Calu3 (cell line): ENCODE data around the gene MCC. TPM values are rescaled to one million over a fixed set of nuclear protein-coding genes. Genes with fewer than 3 reads are reported as not detected.

Source experiments
- BruUV-seq: library from RNA; stranded (reverse); fragments of 400-500 nt; replicated peaks from 2 replicates; lab custom pipeline; 2021; lab: Mats Ljungman, UMichigan
- CTCF ChIA-PET: fragments of 300-600 bp; sonication (Branson Sonifier 250); formaldehyde crosslinking; loops from one replicate; lab custom pipeline; 2022; ENCODE audit warnings: antibody characterized with exemption; lab: Charles Lee
- DNase-seq: peaks from one replicate; pipeline ENCODE4 v3.0.0; 2022
- H3K27ac Mint-ChIP-seq: one replicate; pipeline ENCODE4 v1.8.0; 2022; ENCODE audit warnings: mixed read lengths; ENCODE audit not compliant: unreplicated experiment
- H3K27me3 Mint-ChIP-seq: one replicate; pipeline ENCODE4 v1.8.0; 2022; ENCODE audit warnings: mixed read lengths; ENCODE audit not compliant: unreplicated experiment
- H3K36me3 Mint-ChIP-seq: one replicate; pipeline ENCODE4 v1.8.0; 2022; ENCODE audit warnings: mild to moderate bottlenecking, moderate library complexity, mixed read lengths; ENCODE audit not compliant: insufficient read depth, unreplicated experiment
- H3K4me1 Mint-ChIP-seq: one replicate; pipeline ENCODE4 v1.8.0; 2022; ENCODE audit warnings: mild to moderate bottlenecking, low read depth, mixed read lengths; ENCODE audit not compliant: unreplicated experiment
- H3K4me3 Mint-ChIP-seq: one replicate; pipeline ENCODE4 v1.8.0; 2022; ENCODE audit warnings: mild to moderate bottlenecking, low read depth, moderate library complexity, mixed read lengths; ENCODE audit not compliant: unreplicated experiment
- H3K9me3 Mint-ChIP-seq: one replicate; pipeline ENCODE4 v1.8.0; 2022; ENCODE audit warnings: low read depth, mixed read lengths; ENCODE audit not compliant: unreplicated experiment
- intact Hi-C: fragments of 100-400 bp; cut with micrococcal nuclease; formaldehyde crosslinking; loops from one replicate; pipeline ENCODE4 v1.10.0; 2022; ENCODE audit not compliant: unreplicated experiment
- total RNA-seq: library from RNA; stranded (reverse); gene quantifications from 2 replicates; pipeline ENCODE4 v1.2.3, GENCODE V29; 2022
- TF ChIP-seq, protein P1 (sequence below): fragments of 200-600 bp; IDR thresholded peaks from one replicate; pipeline ENCODE4 v1.8.0; 2022; ENCODE audit warnings: antibody characterized with exemption; ENCODE audit not compliant: unreplicated experiment

The MCC gene
- total RNA-seq, 1 experiment from 2014 or later: 2.8 TPM

GRCh38 chr5:113505181-113505580, 16.9 kb upstream of the MCC start:
- H3K9me3 Mint-ChIP-seq: no peaks in the 10 kb centered on the region
- TF ChIP-seq, protein P1, sequence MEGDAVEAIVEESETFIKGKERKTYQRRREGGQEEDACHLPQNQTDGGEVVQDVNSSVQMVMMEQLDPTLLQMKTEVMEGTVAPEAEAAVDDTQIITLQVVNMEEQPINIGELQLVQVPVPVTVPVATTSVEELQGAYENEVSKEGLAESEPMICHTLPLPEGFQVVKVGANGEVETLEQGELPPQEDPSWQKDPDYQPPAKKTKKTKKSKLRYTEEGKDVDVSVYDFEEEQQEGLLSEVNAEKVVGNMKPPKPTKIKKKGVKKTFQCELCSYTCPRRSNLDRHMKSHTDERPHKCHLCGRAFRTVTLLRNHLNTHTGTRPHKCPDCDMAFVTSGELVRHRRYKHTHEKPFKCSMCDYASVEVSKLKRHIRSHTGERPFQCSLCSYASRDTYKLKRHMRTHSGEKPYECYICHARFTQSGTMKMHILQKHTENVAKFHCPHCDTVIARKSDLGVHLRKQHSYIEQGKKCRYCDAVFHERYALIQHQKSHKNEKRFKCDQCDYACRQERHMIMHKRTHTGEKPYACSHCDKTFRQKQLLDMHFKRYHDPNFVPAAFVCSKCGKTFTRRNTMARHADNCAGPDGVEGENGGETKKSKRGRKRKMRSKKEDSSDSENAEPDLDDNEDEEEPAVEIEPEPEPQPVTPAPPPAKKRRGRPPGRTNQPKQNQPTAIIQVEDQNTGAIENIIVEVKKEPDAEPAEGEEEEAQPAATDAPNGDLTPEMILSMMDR: no peak
- no TSS peak for BruUV-seq
- no peaks in the 10 kb centered on the region for H3K4me1 Mint-ChIP-seq
- no peak overlapping the region for H3K27ac Mint-ChIP-seq
- no peak for DNase-seq
- H3K4me3 Mint-ChIP-seq: no peak overlapping the region
- CTCF ChIA-PET: no interaction called here
- intact Hi-C loops: no loop called here
- no peaks in the 10 kb centered on the region for H3K36me3 Mint-ChIP-seq
- H3K27me3 Mint-ChIP-seq: peaks cover 46% of the 10 kb centered on the region

GRCh38 chr5:113503146-113503545, 14.9 kb upstream of the MCC start:
- no TSS peak for BruUV-seq
- intact Hi-C loops: loop anchor here (5.0 kb wide), 1 partner anchor 379 kb away; no protein-coding TSS in a partner anchor
- no peak overlapping the region for H3K4me3 Mint-ChIP-seq
- no peak for DNase-seq
- H3K4me1 Mint-ChIP-seq: no peaks in the 10 kb centered on the region
- TF ChIP-seq, protein P1: no peak
- H3K27ac Mint-ChIP-seq: no peak overlapping the region
- H3K36me3 Mint-ChIP-seq: no peaks in the 10 kb centered on the region
- CTCF ChIA-PET: no interaction called here
- H3K9me3 Mint-ChIP-seq: no peaks in the 10 kb centered on the region
- peaks cover 45% of the 10 kb centered on the region for H3K27me3 Mint-ChIP-seq

- H3K4me3 Mint-ChIP-seq: no peak overlapping the region
Measured at GRCh38 chr5:113502073-113502472, 13.8 kb upstream of the MCC start.

DNA sequence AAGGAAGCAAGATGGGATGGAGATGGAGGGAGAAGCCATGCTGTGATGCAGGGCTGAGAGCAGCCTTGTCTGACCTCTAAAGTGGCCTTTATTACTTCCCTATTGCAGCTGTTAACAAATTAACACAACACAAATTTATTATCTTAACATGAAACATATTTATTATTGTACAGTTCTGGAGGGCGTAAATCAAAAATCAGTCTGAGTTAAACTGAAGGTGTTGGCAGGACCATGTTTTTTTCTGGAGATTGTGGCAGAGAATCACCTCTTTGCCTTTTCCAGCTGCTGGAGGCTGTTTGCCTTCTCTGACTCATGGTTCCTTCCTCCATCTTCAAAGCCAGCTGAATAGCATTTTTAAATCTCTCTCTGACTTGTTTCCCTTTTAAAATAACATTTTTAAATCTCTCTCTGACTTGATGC, 7.2 kb upstream of the MCC start:
- Mint-ChIP-seq H3K4me1 (peaks cover 8% of the 10 kb centered on the region), H3K27ac (no peak overlapping the region)
- CTCF ChIA-PET: interaction anchor here (1.1 kb wide), 1 partner anchor 12 kb away, joined by 3 read pairs; no protein-coding TSS in a partner anchor

More at GRCh38 chr5:113502073-113502472, 13.8 kb upstream of the MCC start:
- TF ChIP-seq, protein P1: no peak
- BruUV-seq: no TSS peak
- DNase-seq: no peak
- intact Hi-C loops: loop anchor here (5.0 kb wide), 1 partner anchor 380 kb away; no protein-coding TSS in a partner anchor
- H3K36me3 Mint-ChIP-seq: no peaks in the 10 kb centered on the region
- H3K27ac Mint-ChIP-seq: no peak overlapping the region
- H3K4me1 Mint-ChIP-seq: no peaks in the 10 kb centered on the region
- peaks cover 49% of the 10 kb centered on the region for H3K27me3 Mint-ChIP-seq
- no peaks in the 10 kb centered on the region for H3K9me3 Mint-ChIP-seq
- CTCF ChIA-PET: interaction anchor here (0.6 to 1.5 kb wide), 2 partner anchors 9 to 1770 kb away, joined by 3 read pairs; no protein-coding TSS in a partner anchor

More for the DNA sequence above, 7.2 kb upstream of the MCC start:
- no peaks in the 10 kb centered on the region for H3K36me3 Mint-ChIP-seq
- DNase-seq: no peak
- TF ChIP-seq, protein P1: no peak
- H3K4me3 Mint-ChIP-seq: no peak overlapping the region
- BruUV-seq: no TSS peak
- H3K9me3 Mint-ChIP-seq: peaks cover 6% of the 10 kb centered on the region
- peaks cover 82% of the 10 kb centered on the region for H3K27me3 Mint-ChIP-seq
- intact Hi-C loops: no loop called here
